Kasumi-1 (cell line): ENCODE results near the gene NAPSA.

ENCODE experiments used
- DNase-seq, 2 experiments: peaks; one replicate each; lab custom pipeline; 2025; lab: John Stamatoyannopoulos, UW

Gene NAPSA

GRCh38 chr19:50315773-50316448, 49.5 kb downstream of the NAPSA start:
- no peak for DNase-seq

- no peak for DNase-seq
These were observed 50.4 kb downstream of the NAPSA start for GRCh38 chr19:50314724-50315708.

GRCh38 chr19:50313812-50314536, 51.5 kb downstream of the NAPSA start:
- no peak for DNase-seq

DNA sequence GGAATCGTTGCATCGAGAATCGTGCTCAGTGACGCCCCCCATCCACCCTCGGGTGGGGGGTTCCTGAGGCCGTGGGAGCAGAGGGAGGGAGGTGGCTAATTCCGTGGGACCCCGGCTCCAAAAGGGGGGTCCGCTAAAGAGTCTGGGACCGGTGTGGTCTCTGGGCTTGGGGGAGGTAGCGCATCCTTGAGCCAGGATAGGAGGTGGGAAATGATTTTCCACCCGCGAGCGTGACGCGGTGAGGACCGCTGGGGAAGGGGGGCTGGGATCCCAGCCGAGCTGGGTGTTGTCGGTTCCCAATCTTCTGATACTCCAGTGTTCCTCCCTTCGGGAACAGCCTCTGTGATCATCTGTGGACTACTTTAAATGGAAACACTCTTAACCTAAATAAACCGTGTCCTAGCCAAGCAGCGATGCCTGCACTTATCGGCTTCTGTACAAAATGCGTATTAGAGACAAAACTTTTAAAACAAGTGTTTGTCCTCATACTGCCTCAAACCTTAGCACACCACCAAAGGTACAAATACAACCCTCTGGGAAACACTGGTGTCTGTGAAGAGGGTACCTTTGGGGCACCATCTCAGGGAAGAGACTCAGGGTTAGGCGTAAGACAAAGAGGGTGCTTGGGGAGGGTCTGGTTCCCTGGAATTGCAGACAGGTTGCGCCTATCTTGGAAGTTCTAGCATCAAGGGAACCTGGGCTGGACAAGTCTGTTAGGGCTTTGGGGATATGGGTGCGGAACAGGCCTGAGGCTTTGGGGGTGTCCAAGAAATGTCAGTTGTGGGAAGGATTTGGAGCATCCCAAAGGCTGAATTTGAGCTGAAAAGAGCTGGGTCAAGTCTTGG, 52.2 kb downstream of the NAPSA start:
- no peak for DNase-seq

DNA sequence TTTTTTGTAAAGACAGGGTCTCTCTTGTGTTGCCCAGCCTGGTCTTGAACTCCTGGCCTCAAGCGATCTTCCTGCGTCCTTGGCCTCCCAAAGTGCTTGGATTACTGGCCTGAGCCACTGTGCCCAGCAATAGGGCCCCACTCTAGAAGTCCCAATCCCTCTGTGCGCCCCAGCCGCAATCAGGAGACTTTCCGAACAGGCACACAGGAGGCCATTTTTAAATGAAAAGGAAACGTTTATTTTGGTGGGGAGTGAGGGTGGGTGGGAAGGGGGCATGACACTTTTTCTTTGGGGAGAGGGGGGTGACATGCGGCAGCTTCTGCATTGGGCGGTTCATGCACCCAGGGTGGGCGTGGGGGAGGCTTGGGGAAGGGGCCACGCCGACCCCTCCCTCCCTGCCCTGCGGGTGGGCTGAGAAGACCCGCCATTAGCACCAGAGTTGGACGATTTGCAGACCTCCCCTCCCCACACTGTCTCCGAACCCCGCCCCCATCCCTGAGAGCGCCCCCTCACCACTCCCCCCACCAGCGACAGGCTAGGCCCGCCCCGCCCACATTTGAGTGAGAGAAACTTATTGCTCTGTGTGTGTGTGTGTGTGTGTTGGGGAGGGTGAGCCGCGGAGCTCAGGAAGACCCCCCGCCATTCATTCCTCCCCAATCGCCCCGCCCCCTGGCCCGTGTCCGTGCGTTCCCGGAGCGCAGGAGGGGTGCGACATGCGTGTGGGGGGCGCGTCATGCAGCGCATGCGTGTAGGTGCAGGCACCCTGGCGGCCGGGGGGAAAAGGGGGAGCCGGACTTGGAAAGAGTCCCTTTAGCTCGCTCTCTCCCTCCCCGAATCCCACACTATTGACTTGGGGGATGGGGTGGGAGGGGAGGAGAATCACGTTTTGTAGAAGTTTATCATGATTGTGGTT, 53.5 kb downstream of the NAPSA start:
- no peak for DNase-seq

DNA sequence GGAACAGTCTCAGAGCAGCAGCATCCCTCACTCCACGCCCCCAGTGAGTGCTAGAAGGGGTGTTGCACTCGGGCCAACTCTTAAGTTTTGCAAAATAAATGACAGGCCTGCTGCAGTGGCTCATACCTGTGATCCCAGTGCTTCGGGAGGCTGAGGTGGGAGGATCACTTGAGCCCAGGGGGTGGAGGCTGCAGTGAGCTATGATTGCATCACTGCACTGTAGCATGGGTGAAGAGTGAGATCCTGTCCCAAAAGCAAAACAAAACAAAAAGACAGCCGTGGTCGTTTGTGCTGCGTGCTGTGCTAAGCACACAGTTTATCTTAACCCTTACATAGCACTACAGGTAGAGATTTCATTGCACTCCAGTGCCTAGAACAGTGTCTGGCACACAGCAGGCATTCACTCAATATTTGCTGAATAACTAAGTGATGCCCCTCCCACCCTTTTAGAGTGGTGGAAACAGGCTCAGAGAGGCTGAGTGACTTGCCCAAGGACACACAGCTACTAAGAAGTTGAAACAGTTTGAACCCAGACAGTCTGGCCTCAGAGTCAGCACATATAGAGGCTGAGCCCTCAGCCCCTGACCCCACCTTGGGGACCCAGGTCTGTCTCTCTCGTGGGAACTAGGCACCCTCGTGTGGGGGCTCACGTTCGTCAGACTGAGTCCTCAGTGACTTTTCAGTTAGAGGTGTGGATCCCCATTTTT, 54.5 kb downstream of the NAPSA start:
- DNase-seq, result no peak

DNA sequence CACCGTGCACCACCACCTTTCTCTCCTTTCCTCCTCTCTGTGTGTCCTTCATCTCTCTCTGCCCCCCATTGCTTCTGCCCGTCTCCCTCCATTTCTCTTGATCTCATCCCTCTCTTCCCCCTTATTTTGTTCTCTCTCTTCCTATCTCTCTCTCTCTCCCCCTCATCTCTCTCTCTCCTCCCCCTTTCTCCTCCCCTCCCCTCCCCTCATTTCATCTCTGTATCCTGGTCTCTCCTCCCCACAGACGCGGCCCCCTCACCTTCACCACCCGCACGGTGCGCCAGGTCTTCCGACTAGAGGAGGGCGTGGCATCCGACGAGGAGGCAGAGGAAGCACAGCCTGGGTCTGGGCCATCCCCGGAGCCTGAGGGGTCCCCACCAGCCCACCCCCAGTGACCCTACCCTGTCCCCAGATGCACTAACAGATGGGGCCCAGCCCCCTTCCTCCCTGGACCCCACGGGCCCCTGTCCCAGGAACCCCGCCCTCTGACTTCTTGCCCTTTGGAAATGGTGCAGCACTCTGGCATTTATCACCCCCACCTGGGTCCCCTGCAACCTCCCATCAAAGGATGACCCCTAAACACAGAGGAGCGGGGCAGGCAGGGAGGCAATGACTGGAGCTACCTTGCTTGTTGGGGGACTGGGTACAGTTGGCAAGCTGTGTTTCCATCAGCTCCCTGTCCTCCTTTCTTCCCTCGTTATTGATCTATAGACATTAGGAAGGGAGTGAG, 55.9 kb downstream of the NAPSA start:
- no peak for DNase-seq

- no peak for DNase-seq
These were observed 56.4 kb downstream of the NAPSA start for GRCh38 chr19:50308991-50309390.
